Endothelial cell of umbilical vein (primary cell): ENCODE results near the gene GFER. TPM values are rescaled to one million over a fixed set of nuclear protein-coding genes. Genes with fewer than 3 reads are reported as not detected.

Source experiments
- BruUV-seq: library from RNA; stranded (reverse); fragments of 400-500 nt; replicated peaks from 2 replicates; lab custom pipeline; 2021; lab: Mats Ljungman, UMichigan
- CTCF ChIA-PET: fragments of 300-600, 350-600 bp; sonication (Branson Sonifier 250); formaldehyde crosslinking; loops from one replicate; lab custom pipeline; 2021; ENCODE audit warnings: antibody characterized with exemption, inconsistent platforms; lab: Charles Lee
- POLR2A ChIA-PET: fragments of 300-600, 350-600 bp; sonication (Branson Sonifier 250); formaldehyde crosslinking; loops from one replicate; lab custom pipeline; 2021; ENCODE audit warnings: antibody characterized with exemption, inconsistent platforms; lab: Charles Lee
- DNase-seq: peaks from one replicate; pipeline ENCODE4 v3.0.0-alpha.2; 2011; ENCODE audit warnings: low read depth, low spot score
- FAIRE-seq: peaks from 2 replicates; lab custom pipeline; 2011; peaks lifted over from hg19 to GRCh38; lab: Jason Lieb, UNC
- H2AFZ ChIP-seq: 2 replicates; pipeline ENCODE4 v1.6.0; 2012; ENCODE audit warnings: low read depth, low read length, control low read depth, inconsistent platforms
- H3K27ac ChIP-seq: 2 replicates; pipeline ENCODE4 v1.5.1; 2011; ENCODE audit warnings: low read depth, mild to moderate bottlenecking, control low read depth, low read length, moderate library complexity; ENCODE audit not compliant: insufficient read depth
- H3K27me3 ChIP-seq, 2 experiments: 2 replicates each; pipeline versions ENCODE4 v1.6.0 to v1.6.1; 2011; ENCODE audit warnings: low read length in 2 of 2, mixed read lengths in 1 of 2; ENCODE audit not compliant: control insufficient read depth in 2 of 2, insufficient read depth in 2 of 2
- H3K36me3 ChIP-seq, 2 experiments: 2 replicates in 1 of 2; 3 replicates in 1 of 2; pipeline ENCODE4 v1.5.1; 2011; ENCODE audit warnings: low read length in 2 of 2, mild to moderate bottlenecking in 1 of 2, moderate library complexity in 1 of 2; ENCODE audit not compliant: control insufficient read depth in 2 of 2, insufficient read depth in 2 of 2; ENCODE audit errors: extremely low read depth in 1 of 2
- H3K4me1 ChIP-seq: 3 replicates; pipeline ENCODE4 v1.5.1; 2011; ENCODE audit warnings: mild to moderate bottlenecking, low read length; ENCODE audit not compliant: control insufficient read depth, insufficient read depth; ENCODE audit errors: extremely low read depth
- H3K4me2 ChIP-seq: 2 replicates; pipeline ENCODE4 v1.6.1; 2011; ENCODE audit warnings: low read length, control low read depth, mixed read lengths; ENCODE audit not compliant: insufficient read depth
- H3K4me3 ChIP-seq, 3 experiments: fragments of 200-600 bp in 1 of 3; sonication (generic), shearing (Covaris generic) in 1 of 3; replicated peaks in 1 of 3; 2 replicates each; pipeline ENCODE4 v1.5.1; 2011 to 2016; ENCODE audit warnings: control low read depth in 3 of 3, low read length in 3 of 3, mild to moderate bottlenecking in 2 of 3, inconsistent platforms in 1 of 3, low read depth in 1 of 3, moderate library complexity in 1 of 3; ENCODE audit not compliant: insufficient read depth in 1 of 3
- H3K79me2 ChIP-seq: 2 replicates; pipeline ENCODE4 v1.6.0; 2012; ENCODE audit warnings: low read length, inconsistent platforms; ENCODE audit not compliant: control insufficient read depth, insufficient read depth
- H3K9ac ChIP-seq: replicated peaks from 2 replicates; pipeline ENCODE3; 2011; ENCODE audit warnings: low read length, control low read depth; ENCODE audit not compliant: insufficient read depth; ENCODE audit errors: extremely low read depth
- H3K9me1 ChIP-seq: replicated peaks from 3 replicates; pipeline ENCODE4 v1.6.0; 2011; ENCODE audit warnings: mild to moderate bottlenecking, low read length; ENCODE audit not compliant: control insufficient read depth, insufficient read depth; ENCODE audit errors: extremely low read depth
- H3K9me3 ChIP-seq: replicated peaks from 2 replicates; pipeline ENCODE4 v1.5.1; 2012; ENCODE audit warnings: low read length, inconsistent platforms; ENCODE audit not compliant: control insufficient read depth, insufficient read depth
- H4K20me1 ChIP-seq: replicated peaks from 2 replicates; pipeline ENCODE3; 2011; ENCODE audit warnings: mild to moderate bottlenecking, low read length; ENCODE audit not compliant: control insufficient read depth, insufficient read depth; ENCODE audit errors: extremely low read depth
- EZH2 ChIP-seq: IDR thresholded peaks from 2 replicates; pipeline ENCODE4 v1.6.1; 2012; ENCODE audit warnings: borderline replicate concordance, low read depth, mild to moderate bottlenecking, moderate library complexity, low read length, inconsistent platforms; ENCODE audit not compliant: severe bottlenecking
- FOS ChIP-seq: IDR thresholded peaks from 2 replicates; pipeline ENCODE4 v1.6.1; 2011; ENCODE audit warnings: mild to moderate bottlenecking, low read length, moderate library complexity, borderline replicate concordance; ENCODE audit not compliant: insufficient read depth
- GATA2 ChIP-seq: IDR thresholded peaks from 2 replicates; pipeline ENCODE4 v1.7.0; 2011; ENCODE audit warnings: low read depth, mild to moderate bottlenecking, moderate library complexity, mixed read lengths, low read length; ENCODE audit not compliant: insufficient read length, insufficient read depth
- JUN ChIP-seq: IDR thresholded peaks from 2 replicates; pipeline ENCODE4 v1.6.1; 2011; ENCODE audit warnings: borderline replicate concordance, low read depth; ENCODE audit not compliant: insufficient read length, insufficient read depth
- MYC ChIP-seq: IDR thresholded peaks from one replicate; pipeline ENCODE4 v1.6.1; 2011; ENCODE audit warnings: mild to moderate bottlenecking, low read depth, low read length
- POLR2A ChIP-seq: IDR thresholded peaks from 2 replicates; pipeline ENCODE4 v1.6.1; 2012; ENCODE audit warnings: low read depth, mild to moderate bottlenecking, control low read depth, low read length
- POLR2AphosphoS5 ChIP-seq: IDR thresholded peaks from 2 replicates; pipeline ENCODE4 v1.6.1; 2012; ENCODE audit warnings: low read depth, mild to moderate bottlenecking, control low read depth, low read length, moderate library complexity; ENCODE audit not compliant: insufficient read depth
- dilution Hi-C: fragments of 300-500 bp; cut with MboI; formaldehyde crosslinking; loops from one replicate; pipeline ENCODE4 v1.15.0; 2019; ENCODE audit warnings: low sequenced_read_pairs; ENCODE audit not compliant: extremely low pct_ligation_motif_present
- intact Hi-C: fragments of 100-400 bp; cut with micrococcal nuclease; formaldehyde crosslinking; loops from one replicate; pipeline ENCODE4 v1.10.0; 2022
- polyA plus RNA-seq, 4 experiments: library from polyadenylated mRNA; depleted of rRNA in 3 of 4; stranded (reverse) in 3 of 4; unstranded in 1 of 4; fragments of >200 nt; gene quantifications; 2 replicates each; pipeline versions ENCODE4 v1.2.1 to v1.2.3, GENCODE V29; 2011 to 2012; ENCODE audit warnings: missing spikeins in 1 of 4
- total RNA-seq: library from RNA; stranded (reverse); gene quantifications from 2 replicates; pipeline ENCODE4 v1.2.3, GENCODE V29; 2021
- TF ChIP-seq, protein P1 (sequence below): IDR thresholded peaks from 2 replicates; pipeline ENCODE4 v1.6.1; 2011; ENCODE audit not compliant: insufficient read depth, insufficient read length
- TF ChIP-seq, protein P2 (sequence below), 2 donors: IDR thresholded peaks; 1 replicate in 1 of 2; 2 replicates in 1 of 2; pipeline ENCODE4 v1.5.1; 2011; ENCODE audit warnings: low read length in 2 of 2, mild to moderate bottlenecking in 2 of 2, moderate library complexity in 2 of 2, control low read depth in 1 of 2, inconsistent platforms in 1 of 2, low read depth in 1 of 2; ENCODE audit not compliant: insufficient read depth in 1 of 2; ENCODE audit errors: extremely low read depth in 1 of 2

GFER gene
- total and polyA plus RNA-seq, 2 donors (not counting 3 experiments of a cell fraction or from before 2014, with no cell fraction given), result 13.7 to 29.9 TPM

DNA sequence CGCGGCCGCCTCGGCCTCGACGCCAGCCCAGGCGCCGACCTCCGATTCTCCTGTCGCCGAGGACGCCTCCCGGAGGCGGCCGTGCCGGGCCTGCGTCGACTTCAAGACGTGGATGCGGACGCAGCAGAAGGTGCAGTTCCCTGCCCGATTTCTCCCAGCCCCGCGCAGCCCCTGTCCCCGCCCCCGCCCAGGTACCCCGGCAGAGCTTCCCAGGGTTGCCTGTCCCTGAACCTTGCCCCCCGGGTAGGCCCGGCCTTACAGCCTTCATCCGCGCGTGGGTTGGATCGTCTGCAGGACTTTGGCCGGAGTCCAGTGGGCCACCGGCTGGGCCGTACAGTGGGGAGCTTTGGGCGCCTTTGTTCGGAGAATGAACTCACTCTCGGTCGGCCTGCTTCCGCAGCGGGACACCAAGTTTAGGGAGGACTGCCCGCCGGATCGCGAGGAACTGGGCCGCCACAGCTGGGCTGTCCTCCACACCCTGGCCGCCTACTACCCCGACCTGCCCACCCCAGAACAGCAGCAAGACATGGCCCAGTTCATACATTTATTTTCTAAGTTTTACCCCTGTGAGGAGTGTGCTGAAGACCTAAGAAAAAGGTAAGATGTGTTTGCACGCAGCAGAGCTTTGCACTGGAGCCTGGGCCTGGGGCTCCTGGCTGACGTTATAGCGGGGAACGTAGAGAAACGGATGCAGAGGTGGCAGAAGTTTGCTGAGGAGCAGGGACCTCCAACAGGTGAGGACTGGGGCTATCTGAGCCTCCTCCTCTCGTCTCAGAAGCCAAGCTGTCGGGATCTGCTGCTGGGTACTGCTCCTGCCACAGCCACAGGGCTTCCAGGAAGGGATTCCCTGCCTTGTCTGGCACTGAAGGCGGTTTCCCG lies 593 bp downstream of the GFER start:
- BruUV-seq, result TSS peak; percentile 21
- Histone ChIP-seq H3K36me3 (peaks cover 0 to 7% of the 10 kb centered on the region in 2 experiments), H3K4me1 (peaks cover 15% of the 10 kb centered on the region), H3K79me2 (peaks cover 5% of the 10 kb centered on the region), H3K4me3 (peak overlapping the region; percentile 51 to 75 (median 71)), H3K9me1 (no peaks in the 10 kb centered on the region), H3K27me3 (peaks cover 42 to 44% of the 10 kb centered on the region in 2 experiments), H3K9me3 (no peaks in the 10 kb centered on the region), H2AFZ (peak overlapping the region; percentile 10), H3K9ac (peak overlapping the region; percentile 69), H3K27ac (no peak overlapping the region), H4K20me1 (no peaks in the 10 kb centered on the region), H3K4me2 (peak overlapping the region; percentile 67)
- TF ChIP-seq, protein P1, sequence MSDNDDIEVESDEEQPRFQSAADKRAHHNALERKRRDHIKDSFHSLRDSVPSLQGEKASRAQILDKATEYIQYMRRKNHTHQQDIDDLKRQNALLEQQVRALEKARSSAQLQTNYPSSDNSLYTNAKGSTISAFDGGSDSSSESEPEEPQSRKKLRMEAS, result no peak
- TF ChIP-seq GATA2, result no peak
- no peak for TF ChIP-seq FOS
- no peak for TF ChIP-seq MYC
- TF ChIP-seq POLR2A, result no peak
- no peak for TF ChIP-seq JUN
- TF ChIP-seq POLR2AphosphoS5, result no peak
- TF ChIP-seq, protein P2, sequence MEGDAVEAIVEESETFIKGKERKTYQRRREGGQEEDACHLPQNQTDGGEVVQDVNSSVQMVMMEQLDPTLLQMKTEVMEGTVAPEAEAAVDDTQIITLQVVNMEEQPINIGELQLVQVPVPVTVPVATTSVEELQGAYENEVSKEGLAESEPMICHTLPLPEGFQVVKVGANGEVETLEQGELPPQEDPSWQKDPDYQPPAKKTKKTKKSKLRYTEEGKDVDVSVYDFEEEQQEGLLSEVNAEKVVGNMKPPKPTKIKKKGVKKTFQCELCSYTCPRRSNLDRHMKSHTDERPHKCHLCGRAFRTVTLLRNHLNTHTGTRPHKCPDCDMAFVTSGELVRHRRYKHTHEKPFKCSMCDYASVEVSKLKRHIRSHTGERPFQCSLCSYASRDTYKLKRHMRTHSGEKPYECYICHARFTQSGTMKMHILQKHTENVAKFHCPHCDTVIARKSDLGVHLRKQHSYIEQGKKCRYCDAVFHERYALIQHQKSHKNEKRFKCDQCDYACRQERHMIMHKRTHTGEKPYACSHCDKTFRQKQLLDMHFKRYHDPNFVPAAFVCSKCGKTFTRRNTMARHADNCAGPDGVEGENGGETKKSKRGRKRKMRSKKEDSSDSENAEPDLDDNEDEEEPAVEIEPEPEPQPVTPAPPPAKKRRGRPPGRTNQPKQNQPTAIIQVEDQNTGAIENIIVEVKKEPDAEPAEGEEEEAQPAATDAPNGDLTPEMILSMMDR (IDR thresholded peaks at IDR 0.05; ENCODE audit: extremely low read depth in 1 of 2, insufficient read depth in 1 of 2, low read depth in 1 of 2, low read length in 2 of 2), result no peak
- no peak for TF ChIP-seq EZH2
- CTCF ChIA-PET, result interaction anchor here (1.2 to 5.0 kb wide), 5 partner anchors 19 to 156 kb away, joined by 3 to 21 read pairs (median 6); no protein-coding TSS in a partner anchor
- intact Hi-C loops (loop anchor here (1.0 kb wide), 1 partner anchor 13 kb away; no protein-coding TSS in a partner anchor), dilution Hi-C loops (no loop called here)
- POLR2A ChIA-PET, result no interaction called here
- peak; percentile 35 for FAIRE-seq
- no peak for DNase-seq
